ENCODE data around the gene ANKRD18A. TPM values are rescaled to one million over a fixed set of nuclear protein-coding genes. Genes with fewer than 3 reads are reported as not detected.
A peak's percentile ranks its signal among the peaks of the same experiment; 100 is the strongest.

ANKRD18A gene
- total RNA-seq (2021): 11.8 and 14.4 TPM in 2 replicates
- long read RNA-seq, partial matches to known transcripts: 3 of 6 reads
- long read RNA-seq, other reads (novel, unspliced or antisense): 3 of 6 reads

GRCh38 chr9:38620483-38621433, at the start of gene ANKRD18A:
Gene ANKRD18A (minus strand): TSS chr9:38620596. CDS start chr9:38620285, 311 bp downstream.
- H3T11ph ChIP-seq (ENCODE audit: low read length): no peak within 1 kb of the TSS
- H3K9me3 ChIP-seq (ENCODE audit: control insufficient read depth, low read depth, low read length): no peaks in the 10 kb centered on the region
- Mint-ChIP-seq H3K4me3 (peak within 1 kb of the TSS; percentile 86 to 92), H3K27me3 (ENCODE audit: low read depth) (peaks cover 36% of the 10 kb centered on the region), H3K4me1 (peaks cover 15 to 16% of the 10 kb centered on the region in 2 experiments), H3K9me3 (peaks cover 10 to 13% of the 10 kb centered on the region in 2 experiments), H3K36me3 (ENCODE audit: insufficient read depth in 1 of 3, low read depth in 3 of 3) (peaks cover 8 to 21% (median 9%) of the 10 kb centered on the region in 3 experiments), H3K27ac (peak within 1 kb of the TSS in 2 of 3 experiments; percentile 50 to 95; a peak in 2 of 7 replicates)
- no CpG with 5 or more reads among the region's 76 CpGs for WGBS (ENCODE audit: extremely low coverage, insufficient read length, low lambda C conversion rate)
- H3K4me1 ChIP-seq (ENCODE audit: insufficient read depth, low read length): no peaks in the 10 kb centered on the region
- H2AK5ac ChIP-seq (ENCODE audit: insufficient read length, low read length): no peak within 1 kb of the TSS
- no peak within 1 kb of the TSS for H4K91ac ChIP-seq (ENCODE audit: insufficient read length, low read depth, low read length)
- TF ChIP-seq CTCF (conservative IDR thresholded peaks at IDR 0.05): peak; percentile 81
- peak within 1 kb of the TSS; percentile 86 for H3K14ac ChIP-seq (ENCODE audit: insufficient read depth, low read length)
- no peak within 1 kb of the TSS for H3K23ac ChIP-seq (ENCODE audit: insufficient read length, low read depth, low read length)
- H3K4ac ChIP-seq (ENCODE audit: low read depth, low read length): no peak within 1 kb of the TSS
- no peak within 1 kb of the TSS for H4K8ac ChIP-seq (replicated peaks; ENCODE audit: insufficient read length, low read depth, low read length)
- H3K18ac ChIP-seq (ENCODE audit: insufficient read length, low read depth, low read length): peak within 1 kb of the TSS; percentile 77
- H3K79me1 ChIP-seq (ENCODE audit: insufficient read depth, low read depth, low read length, poor library complexity, severe bottlenecking): no peaks in the 10 kb centered on the region
- peak within 1 kb of the TSS; percentile 31 for H3K9ac ChIP-seq (ENCODE audit: extremely low read depth, insufficient read length, low read length)
- no peak within 1 kb of the TSS for H3K27ac ChIP-seq (ENCODE audit: insufficient read length, low read depth, low read length)
- no peak within 1 kb of the TSS for H2BK12ac ChIP-seq (ENCODE audit: insufficient read length, low read depth, low read length)
- peak; percentile 96 for DNase-seq
- no peak within 1 kb of the TSS for H2BK5ac ChIP-seq (ENCODE audit: insufficient read length, low read length)
- H2BK15ac ChIP-seq (ENCODE audit: low read depth, low read length): no peak within 1 kb of the TSS
- peaks cover 23% of the 10 kb centered on the region for H3K23me2 ChIP-seq (ENCODE audit: insufficient read length, low read depth, low read length, poor library complexity, severe bottlenecking)
- H4K20me1 ChIP-seq (ENCODE audit: control insufficient read depth, insufficient read depth, insufficient read length): no peaks in the 10 kb centered on the region
- H2BK120ac ChIP-seq (ENCODE audit: low read depth, low read length, poor library complexity, severe bottlenecking): no peak within 1 kb of the TSS
- no peak within 1 kb of the TSS for H2BK20ac ChIP-seq (ENCODE audit: low read depth, low read length, poor library complexity, severe bottlenecking)
- peaks cover 8% of the 10 kb centered on the region; the same call in 1 of the 2 replicates for H3K27me3 ChIP-seq (ENCODE audit: insufficient read depth, low read length)
- H4K5ac ChIP-seq (ENCODE audit: insufficient read length, low read depth, low read length): no peak within 1 kb of the TSS
- peak within 1 kb of the TSS; percentile 89 for H3K4me2 ChIP-seq (ENCODE audit: insufficient read depth, insufficient read length, low read length)
- no peak within 1 kb of the TSS for H3K56ac ChIP-seq (ENCODE audit: insufficient read length, low read depth, low read length)
- H2AFZ ChIP-seq (ENCODE audit: low read length): peak within 1 kb of the TSS; percentile 59
- H3K79me2 ChIP-seq (ENCODE audit: insufficient read depth, low read length): no peaks in the 10 kb centered on the region

All from H9 (cell line).